Endothelial cell of coronary artery (primary cell): ENCODE measurements around the gene IL21R. TPM values are rescaled to one million over a fixed set of nuclear protein-coding genes. Genes with fewer than 3 reads are reported as not detected.

Experiments used
- total RNA-seq: library from RNA; depleted of rRNA; stranded (reverse); fragments of >200 nt; gene quantifications from 2 replicates; pipeline ENCODE4 v1.2.3, GENCODE V29; 2014

Gene IL21R
- 0.09 and 0.28 TPM in 2 replicates for total RNA-seq

DNA sequence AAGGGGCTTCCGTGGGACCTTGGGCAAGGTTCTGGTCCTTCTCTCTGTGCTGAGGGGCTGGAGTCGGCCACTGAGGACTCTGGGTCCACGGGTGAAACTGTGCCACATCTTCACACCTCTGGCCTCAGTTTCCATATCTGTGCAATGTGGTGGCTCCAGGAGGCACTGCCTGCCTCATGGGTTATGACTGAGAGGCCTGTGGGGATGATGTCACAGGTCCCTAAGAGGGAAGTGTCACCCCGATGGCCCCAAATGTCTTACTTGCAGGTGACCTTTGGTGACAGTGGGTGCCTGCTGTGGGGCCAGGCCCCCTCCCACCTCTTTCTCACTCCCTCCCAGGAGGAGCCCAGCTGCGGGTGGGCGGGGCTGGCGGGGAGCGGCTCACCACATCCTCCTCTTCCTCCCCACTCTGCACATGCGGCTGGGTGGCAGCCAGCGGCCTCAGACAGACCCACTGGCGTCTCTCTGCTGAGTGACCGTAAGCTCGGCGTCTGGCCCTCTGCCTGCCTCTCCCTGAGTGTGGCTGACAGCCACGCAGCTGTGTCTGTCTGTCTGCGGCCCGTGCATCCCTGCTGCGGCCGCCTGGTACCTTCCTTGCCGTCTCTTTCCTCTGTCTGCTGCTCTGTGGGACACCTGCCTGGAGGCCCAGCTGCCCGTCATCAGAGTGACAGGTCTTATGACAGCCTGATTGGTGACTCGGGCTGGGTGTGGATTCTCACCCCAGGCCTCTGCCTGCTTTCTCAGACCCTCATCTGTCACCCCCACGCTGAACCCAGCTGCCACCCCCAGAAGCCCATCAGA is at the start of gene IL21R:
IL21R (plus strand) TSS at position 407 of the 801 bp plus-strand sequence. CDS start 27,898 bp downstream, outside the sequence.

Other genes with a start within 250 kb of the IL21R start
- gene KDM8, start 198.6 kb upstream of the IL21R start, total RNA-seq, result 2.4 and 3.2 TPM in 2 replicates
- gene NSMCE1, start 133.4 kb upstream of the IL21R start, total RNA-seq, result 50.3 and 82.5 TPM in 2 replicates
- gene IL4R, start 88.2 kb upstream of the IL21R start, total RNA-seq, result 25.9 and 46.7 TPM in 2 replicates
- gene GTF3C1, start 147.7 kb downstream of the IL21R start, total RNA-seq, result 83.0 and 85.9 TPM in 2 replicates
- gene KATNIP, start 148.0 kb downstream of the IL21R start, total RNA-seq, result 20.6 and 22.5 TPM in 2 replicates